HG03039 (cell line): ENCODE measurements around the gene SRCIN1.
"Not testable (repeated sequence)": the region's sequence is repeated elsewhere in the genome, so short reads cannot be mapped to it uniquely, and the experiment has no call there.

Experiments
- ATAC-seq: cut with Tn5 transposase; IDR thresholded peaks from one replicate; pipeline ENCODE4 v1.9.1; 2021; ENCODE audit warnings: mild to moderate bottlenecking, moderate library complexity; ENCODE audit not compliant: unreplicated experiment

Gene SRCIN1

DNA sequence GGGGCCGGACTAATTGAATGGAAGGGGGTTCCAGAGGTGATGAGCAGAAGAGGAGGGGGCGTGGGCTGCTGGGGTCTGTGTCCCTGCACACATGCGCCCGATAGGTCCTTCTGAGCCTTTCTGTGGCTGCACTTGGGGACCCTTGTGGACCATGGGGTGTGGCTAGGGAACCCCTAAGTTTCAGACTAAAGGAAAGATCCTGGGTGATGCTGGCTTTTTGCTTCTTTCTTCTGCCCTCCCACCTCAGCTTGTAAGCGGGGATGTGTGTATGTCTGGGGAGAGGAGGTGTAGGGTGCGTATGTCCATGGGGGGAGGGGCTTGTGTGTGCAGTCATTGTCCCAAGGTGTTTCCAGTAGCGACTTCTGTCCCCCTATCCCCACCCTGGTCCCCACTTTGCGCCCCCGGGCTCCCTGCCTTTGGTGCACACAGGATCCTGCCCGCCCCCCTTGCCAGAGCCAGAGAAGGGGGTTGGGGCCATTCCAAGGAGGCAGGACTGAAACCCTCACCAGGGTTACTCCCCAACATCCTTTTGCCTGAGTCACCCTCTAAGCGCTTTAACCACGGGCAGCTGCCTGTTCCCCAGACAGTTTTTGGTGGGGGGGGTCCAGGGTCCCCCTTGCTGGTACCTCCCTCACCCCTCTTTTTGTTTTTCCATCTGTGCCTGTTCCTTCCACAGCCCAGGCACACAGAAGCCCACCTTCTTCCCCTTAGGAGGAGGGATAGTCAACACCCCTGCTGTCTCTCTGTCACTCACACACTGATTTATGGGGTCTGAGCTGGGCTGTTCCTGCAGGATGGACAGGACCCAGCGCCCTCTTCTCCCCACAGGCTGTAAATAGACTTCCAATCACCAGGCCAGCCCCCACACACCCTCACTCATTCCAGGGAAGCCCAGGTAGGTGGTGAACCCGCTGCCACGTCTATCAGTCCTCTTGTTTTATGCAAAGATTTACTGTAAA lies 94.3 kb downstream of the SRCIN1 start:
- ATAC-seq, result no peak

- no peak for ATAC-seq
Observed at GRCh38 chr17:38510421-38511149, 95.2 kb downstream of the SRCIN1 start.

DNA sequence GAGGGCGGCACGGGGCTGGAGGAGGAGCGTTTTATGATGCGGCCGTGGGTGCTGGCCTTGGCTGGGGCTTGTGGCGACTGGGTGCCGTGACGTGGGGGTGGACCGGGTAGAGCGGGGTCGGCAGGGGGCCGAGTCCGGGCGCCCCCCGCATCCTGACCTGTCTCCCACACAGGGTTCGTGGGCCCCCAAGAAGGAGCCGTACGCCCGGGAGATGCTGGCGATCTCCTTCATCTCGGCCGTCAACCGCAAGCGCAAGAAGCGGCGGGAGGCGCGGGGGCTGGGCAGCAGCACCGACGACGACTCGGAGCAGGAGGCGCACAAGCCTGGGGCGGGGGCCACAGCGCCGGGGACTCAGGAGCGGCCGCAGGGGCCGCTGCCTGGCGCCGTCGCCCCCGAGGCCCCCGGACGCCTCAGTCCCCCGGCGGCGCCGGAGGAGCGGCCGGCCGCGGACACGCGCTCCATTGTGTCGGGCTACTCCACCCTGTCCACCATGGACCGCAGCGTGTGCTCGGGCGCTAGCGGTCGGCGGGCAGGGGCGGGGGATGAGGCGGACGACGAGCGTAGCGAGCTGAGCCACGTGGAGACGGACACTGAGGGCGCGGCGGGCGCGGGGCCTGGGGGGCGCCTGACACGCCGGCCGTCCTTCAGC lies 95.9 kb downstream of the SRCIN1 start:
- no peak for ATAC-seq

- no peak for ATAC-seq
Observed at GRCh38 chr17:38508954-38509771, 96.6 kb downstream of the SRCIN1 start.

- ATAC-seq, result no peak
Observed at GRCh38 chr17:38508570-38508950, 97.2 kb downstream of the SRCIN1 start.

DNA sequence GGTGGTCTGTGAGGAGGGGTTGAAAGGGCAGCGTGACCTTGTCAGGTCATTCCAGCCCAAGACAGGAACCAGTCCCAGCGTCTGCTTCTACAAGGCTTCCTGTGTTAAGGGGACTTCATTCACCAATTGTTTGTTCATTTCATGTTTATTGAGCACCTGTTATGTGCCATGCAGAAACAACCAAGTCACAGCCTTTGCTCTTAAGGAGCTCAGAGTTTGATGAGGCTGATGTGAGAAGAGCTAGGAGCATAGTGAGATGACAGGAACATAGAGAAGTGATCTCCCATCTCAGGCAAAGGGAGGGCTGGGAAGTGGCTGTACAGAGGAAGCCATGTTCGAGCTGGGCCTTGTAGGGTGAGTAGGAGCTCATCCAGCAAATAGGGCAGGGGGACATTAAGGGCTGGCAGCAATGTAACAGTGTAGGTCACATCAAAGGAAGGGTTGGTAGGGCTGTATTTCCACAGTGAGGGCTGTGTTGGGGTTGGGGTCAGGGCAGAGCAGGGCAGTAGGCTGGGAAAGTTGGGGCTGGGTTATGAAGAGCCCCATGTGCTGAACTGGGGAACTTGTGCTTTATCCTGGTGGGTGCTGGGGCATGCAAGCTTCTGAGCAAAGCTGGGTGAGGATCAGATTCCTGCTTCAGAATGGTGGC lies 97.7 kb downstream of the SRCIN1 start:
- ATAC-seq, result no peak

- no peak for ATAC-seq
Observed at GRCh38 chr17:38507436-38507835, 98.3 kb downstream of the SRCIN1 start.

GRCh38 chr17:38504216-38504615 lies 101.5 kb downstream of the SRCIN1 start:
- ATAC-seq, result no peak

- ATAC-seq, result not testable (repeated sequence)
Observed at GRCh38 chr17:38503286-38503913, 102.4 kb downstream of the SRCIN1 start.

GRCh38 chr17:38501718-38502117 lies 104.0 kb downstream of the SRCIN1 start:
- ATAC-seq, result not testable (repeated sequence)

- not testable (repeated sequence) for ATAC-seq
Observed at GRCh38 chr17:38499230-38499629, 106.5 kb downstream of the SRCIN1 start.

DNA sequence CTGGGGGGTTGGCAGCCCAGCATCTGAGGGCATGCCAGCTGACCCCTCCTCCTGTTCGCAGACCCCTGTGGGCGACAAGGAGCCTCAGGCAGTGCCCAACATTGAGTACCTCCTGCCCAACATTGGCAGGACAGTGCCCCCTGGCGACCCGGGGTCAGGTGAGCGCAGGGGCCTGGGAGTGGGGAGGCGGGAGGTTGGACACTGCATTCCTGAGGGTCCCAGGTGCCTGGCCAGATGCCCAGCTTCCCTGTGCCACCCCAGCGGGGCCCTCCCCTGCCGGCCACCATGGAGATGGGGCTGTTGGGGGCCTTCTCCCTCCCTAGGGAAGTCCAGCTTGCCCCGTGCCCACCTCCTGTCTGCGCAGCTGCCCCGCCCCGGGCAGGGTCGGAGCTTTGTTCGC lies 107.4 kb downstream of the SRCIN1 start:
- ATAC-seq, result no peak

DNA sequence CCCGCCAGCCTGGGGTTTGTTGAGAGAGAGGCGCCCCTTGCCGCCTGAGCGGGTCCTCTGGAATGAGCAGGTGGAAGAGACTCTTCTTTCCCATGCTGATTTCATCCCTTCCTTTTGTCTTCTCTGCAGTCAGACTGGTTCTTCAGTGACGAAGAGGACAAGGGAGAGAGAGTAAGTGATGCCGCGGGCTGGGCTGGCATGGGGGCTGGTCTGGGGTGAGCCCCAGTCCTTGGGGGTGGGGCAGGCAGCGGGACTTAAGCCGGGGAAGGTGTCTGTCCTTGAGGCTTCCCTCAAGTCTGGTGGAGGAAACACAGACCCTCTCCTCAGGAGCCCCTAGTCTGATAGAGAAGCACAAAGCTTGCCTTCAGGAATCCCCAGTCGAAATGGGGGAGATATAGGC lies 108.1 kb downstream of the SRCIN1 start:
- ATAC-seq, result not testable (repeated sequence)

DNA sequence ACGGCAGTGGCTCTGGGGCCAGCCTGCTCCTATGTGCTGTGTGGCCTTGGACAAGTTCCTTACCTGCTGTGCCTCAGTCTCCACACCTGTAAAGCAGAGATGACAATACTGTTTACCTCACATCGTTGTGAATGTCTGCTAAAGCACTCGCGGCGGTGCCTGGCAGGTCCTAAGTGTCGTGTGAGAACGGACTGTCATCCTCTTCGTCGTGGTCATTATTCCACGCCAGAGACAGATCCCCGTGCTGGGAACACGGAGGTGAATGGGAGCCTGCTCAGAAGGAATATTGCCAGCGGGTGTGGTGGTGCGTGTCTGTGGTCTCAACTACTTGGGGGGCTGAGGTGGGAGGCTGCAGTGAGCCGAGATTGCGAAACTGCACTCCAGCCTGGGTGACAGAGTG lies 111.6 kb downstream of the SRCIN1 start:
- not testable (repeated sequence) for ATAC-seq

- not testable (repeated sequence) for ATAC-seq
Observed at GRCh38 chr17:38492067-38493040, 113.4 kb downstream of the SRCIN1 start.

DNA sequence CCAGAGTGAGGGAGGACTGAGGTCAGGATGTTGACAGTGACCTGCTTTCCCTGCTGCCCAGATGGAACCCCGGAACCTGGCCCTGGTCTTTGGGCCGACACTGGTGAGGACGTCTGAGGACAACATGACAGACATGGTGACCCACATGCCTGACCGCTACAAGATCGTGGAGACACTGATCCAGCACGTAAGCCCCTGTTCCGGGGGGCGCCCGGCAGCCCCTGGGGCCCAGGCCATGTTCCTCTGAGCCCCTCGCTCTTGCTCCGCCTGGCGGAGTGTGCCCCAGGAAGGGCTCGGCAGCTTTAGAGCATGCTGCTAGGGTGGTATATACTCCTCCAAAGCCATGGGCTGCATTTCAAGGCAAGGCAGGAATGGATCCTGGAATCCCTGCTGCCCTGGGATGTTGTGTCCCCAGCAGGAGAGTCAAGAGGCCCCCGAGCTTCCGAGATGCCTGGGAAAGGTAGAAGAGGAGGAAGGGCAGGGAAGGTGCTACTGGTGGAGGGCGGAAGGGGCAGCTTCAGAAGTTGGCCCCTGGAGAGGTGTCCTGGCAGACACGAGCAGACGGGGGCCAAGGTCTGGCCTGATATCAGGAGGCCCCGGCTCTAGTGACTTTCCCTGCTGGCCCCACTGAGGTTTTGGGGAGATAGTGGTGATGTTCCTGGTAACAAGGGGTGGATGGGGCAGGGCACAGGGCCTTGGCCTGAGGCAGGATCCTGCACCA lies 114.2 kb downstream of the SRCIN1 start:
- ATAC-seq, result not testable (repeated sequence)

GRCh38 chr17:38489774-38490173 lies 116.0 kb downstream of the SRCIN1 start:
- ATAC-seq, result not testable (repeated sequence)
